Nephron progenitor cell (in vitro differentiated cells): ENCODE results near the gene MAP1A.

Experiments
- DNase-seq: peaks from one replicate; pipeline ENCODE4 v3.0.0; 2021
- H3K27ac Mint-ChIP-seq: 2 replicates; pipeline ENCODE4 v1.8.0; 2021; ENCODE audit warnings: mild to moderate bottlenecking, moderate library complexity, mixed read lengths
- H3K27me3 Mint-ChIP-seq: 2 replicates; pipeline ENCODE4 v1.8.0; 2021; ENCODE audit warnings: mild to moderate bottlenecking, low read depth, mixed read lengths; ENCODE audit not compliant: poor library complexity
- H3K36me3 Mint-ChIP-seq: 2 replicates; pipeline ENCODE4 v1.8.0; 2021; ENCODE audit warnings: low read depth, mixed read lengths
- H3K4me1 Mint-ChIP-seq: 2 replicates; pipeline ENCODE4 v1.8.0; 2021; ENCODE audit warnings: mixed read lengths
- H3K4me3 Mint-ChIP-seq: 2 replicates; pipeline ENCODE4 v1.8.0; 2021; ENCODE audit warnings: mild to moderate bottlenecking, moderate library complexity, mixed read lengths
- H3K9me3 Mint-ChIP-seq: 2 replicates; pipeline ENCODE4 v1.8.0; 2021; ENCODE audit warnings: mild to moderate bottlenecking, moderate library complexity, mixed read lengths
- TF ChIP-seq, protein P1 (sequence below): fragments of 200-600 bp; sonication (generic); IDR thresholded peaks from 2 replicates; pipeline ENCODE4 v1.5.0; 2021; ENCODE audit warnings: antibody characterized with exemption

Gene MAP1A

DNA sequence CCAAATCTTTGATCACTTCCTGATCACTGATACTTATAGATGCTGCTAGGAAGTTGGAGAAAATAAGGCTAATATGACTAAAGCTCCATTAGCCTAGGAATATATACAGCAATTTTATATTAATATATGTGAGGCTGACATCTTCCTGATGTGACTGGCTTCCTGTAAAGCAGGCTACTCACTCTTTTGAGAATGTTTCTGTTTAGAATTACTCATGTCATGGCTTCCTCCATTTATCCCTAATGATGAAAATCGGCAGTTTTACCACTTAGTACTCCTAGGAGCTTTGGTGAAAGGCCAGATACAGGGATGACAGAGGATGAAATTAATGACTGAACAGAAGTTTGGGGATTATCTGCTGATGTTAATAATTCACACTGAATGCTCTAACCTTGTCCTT is 3.9 kb upstream of the MAP1A start:
- Mint-ChIP-seq H3K4me3 (no peak overlapping the region), H3K27ac (no peak overlapping the region), H3K27me3 (peaks cover 14% of the 10 kb centered on the region), H3K9me3 (no peaks in the 10 kb centered on the region), H3K4me1 (peaks cover 85% of the 10 kb centered on the region), H3K36me3 (no peaks in the 10 kb centered on the region)
- DNase-seq, result no peak
- TF ChIP-seq, protein P1, sequence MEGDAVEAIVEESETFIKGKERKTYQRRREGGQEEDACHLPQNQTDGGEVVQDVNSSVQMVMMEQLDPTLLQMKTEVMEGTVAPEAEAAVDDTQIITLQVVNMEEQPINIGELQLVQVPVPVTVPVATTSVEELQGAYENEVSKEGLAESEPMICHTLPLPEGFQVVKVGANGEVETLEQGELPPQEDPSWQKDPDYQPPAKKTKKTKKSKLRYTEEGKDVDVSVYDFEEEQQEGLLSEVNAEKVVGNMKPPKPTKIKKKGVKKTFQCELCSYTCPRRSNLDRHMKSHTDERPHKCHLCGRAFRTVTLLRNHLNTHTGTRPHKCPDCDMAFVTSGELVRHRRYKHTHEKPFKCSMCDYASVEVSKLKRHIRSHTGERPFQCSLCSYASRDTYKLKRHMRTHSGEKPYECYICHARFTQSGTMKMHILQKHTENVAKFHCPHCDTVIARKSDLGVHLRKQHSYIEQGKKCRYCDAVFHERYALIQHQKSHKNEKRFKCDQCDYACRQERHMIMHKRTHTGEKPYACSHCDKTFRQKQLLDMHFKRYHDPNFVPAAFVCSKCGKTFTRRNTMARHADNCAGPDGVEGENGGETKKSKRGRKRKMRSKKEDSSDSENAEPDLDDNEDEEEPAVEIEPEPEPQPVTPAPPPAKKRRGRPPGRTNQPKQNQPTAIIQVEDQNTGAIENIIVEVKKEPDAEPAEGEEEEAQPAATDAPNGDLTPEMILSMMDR, result no peak

DNA sequence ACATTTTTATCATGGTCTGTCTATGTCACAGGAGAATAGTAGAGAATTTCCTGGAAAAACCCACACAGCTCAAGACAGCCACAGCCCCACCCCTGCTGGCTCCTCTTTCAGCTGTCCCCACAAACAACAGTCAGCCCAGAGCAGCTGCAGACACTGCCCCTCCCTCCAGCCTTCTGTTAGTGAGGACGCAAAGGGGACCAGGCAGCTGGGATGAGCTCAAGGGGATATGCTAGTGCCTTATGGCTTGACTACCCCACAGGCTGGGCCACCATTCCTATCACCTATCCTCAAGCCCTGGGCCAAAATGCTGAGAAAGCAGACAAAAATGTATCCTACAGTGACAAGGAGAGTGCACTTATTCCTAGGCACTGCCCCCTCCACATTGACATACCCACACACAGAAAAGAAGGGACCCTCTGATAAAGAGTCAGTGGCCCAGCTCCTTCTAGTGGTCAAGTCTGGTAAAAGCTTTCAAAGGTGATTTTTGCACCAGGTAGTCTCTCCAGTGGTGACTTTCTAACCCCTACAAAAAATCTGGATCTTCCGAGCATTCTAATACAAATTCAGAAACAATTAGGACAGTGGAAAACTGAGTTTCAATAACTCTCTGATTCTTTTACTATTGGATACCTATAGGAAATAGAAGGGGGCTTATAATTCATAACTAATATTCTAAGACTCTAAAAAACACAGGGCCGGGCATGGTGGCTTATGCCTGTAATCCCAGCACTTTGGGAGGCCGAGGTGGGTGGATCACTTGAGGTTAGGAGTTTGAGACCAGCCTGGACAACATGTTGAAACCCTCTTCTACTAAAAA is 3.0 kb upstream of the MAP1A start:
- TF ChIP-seq, protein P1, result peak; percentile 63

DNA sequence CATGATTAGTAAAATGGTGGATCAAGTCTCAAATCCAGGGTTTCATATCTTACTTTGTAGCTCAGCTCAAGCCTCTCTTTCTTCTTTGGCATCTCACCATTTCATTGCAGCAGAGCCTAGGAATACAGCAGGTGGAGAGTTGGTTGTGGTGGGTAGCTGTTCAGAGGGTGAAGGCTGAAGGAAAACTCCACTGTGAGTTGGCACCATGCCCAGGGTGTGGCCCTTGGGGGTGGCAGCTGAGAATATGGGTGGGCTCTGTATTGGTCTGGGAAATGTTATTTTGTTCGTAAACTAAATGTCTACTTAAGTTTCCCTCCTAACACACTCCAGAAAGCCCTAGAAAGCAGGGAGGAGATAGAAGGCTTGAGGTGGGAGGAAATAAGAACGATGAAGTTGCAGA is 1.7 kb upstream of the MAP1A start:
- no peak overlapping the region for H3K27ac Mint-ChIP-seq
- TF ChIP-seq, protein P1, result no peak
- no peak for DNase-seq
- peaks cover 78% of the 10 kb centered on the region for H3K4me1 Mint-ChIP-seq
- peaks cover 29% of the 10 kb centered on the region for H3K27me3 Mint-ChIP-seq
- H3K36me3 Mint-ChIP-seq, result no peaks in the 10 kb centered on the region
- H3K9me3 Mint-ChIP-seq, result no peaks in the 10 kb centered on the region
- peak overlapping the region; percentile 43 for H3K4me3 Mint-ChIP-seq

More for the DNA sequence above, 3.0 kb upstream of the MAP1A start:
- Mint-ChIP-seq H3K36me3 (no peaks in the 10 kb centered on the region), H3K4me3 (no peak overlapping the region), H3K9me3 (no peaks in the 10 kb centered on the region), H3K4me1 (peaks cover 85% of the 10 kb centered on the region), H3K27ac (no peak overlapping the region), H3K27me3 (peaks cover 23% of the 10 kb centered on the region)
- DNase-seq, result peak; percentile 35

DNA sequence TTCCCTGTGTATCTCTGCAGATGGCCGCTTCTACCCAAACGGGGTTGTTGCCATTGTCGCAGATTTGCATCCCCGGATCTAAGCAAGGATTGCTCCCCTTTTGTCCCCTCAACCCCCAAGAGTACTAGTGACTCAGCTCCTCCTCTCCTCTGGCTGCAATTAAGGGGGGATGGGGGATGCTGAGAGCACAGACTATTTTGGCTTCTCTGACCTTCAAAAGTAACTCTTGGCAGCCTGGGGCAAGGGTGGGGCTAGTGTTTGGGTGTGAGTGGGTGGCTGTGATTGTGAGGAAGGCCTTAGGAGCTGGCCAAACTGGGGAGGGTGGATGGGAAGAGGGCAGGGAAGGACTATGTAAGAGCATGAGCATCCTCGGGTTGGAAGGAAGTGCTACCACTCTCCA is 1.2 kb upstream of the MAP1A start:
- H3K27me3 Mint-ChIP-seq, result peaks cover 28% of the 10 kb centered on the region
- peaks cover 75% of the 10 kb centered on the region for H3K4me1 Mint-ChIP-seq
- H3K4me3 Mint-ChIP-seq, result peak overlapping the region; percentile 84
- no peaks in the 10 kb centered on the region for H3K36me3 Mint-ChIP-seq
- TF ChIP-seq, protein P1, result no peak
- H3K27ac Mint-ChIP-seq, result no peak overlapping the region
- H3K9me3 Mint-ChIP-seq, result no peaks in the 10 kb centered on the region
- no peak for DNase-seq

DNA sequence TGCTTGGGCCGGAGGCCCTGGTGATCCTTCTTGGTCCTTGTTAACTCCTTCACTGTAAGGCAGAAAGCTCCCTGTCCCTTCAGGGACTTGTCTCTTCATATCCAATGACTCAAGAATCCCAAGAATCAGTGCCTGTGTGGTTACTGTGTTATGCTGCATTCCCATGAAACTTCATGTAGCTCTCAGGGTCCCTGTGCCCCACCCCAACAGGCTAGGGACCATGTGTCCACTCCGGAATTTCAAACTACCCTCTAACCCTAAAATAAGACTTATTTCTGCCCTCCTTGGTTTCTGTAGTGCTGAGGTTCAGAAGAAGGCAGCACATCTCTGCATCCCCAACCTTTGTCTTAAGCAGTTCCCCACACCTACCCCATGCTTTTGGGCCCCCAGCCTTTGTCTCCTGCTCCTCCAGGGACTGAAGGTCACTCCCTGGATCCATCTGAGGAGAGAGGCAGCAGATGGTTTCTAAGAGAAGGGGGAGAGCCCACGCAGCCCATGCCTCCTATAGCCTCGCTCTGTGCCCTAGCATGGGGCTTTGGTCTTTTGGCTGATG is 531 bp upstream of the MAP1A start:
- TF ChIP-seq, protein P1, result no peak
- Mint-ChIP-seq H3K9me3 (no peaks in the 10 kb centered on the region), H3K4me3 (peak overlapping the region; percentile 84), H3K36me3 (peaks cover 6% of the 10 kb centered on the region), H3K27ac (peak overlapping the region; percentile 90), H3K27me3 (peaks cover 23% of the 10 kb centered on the region), H3K4me1 (peaks cover 68% of the 10 kb centered on the region)
- no peak for DNase-seq
